K562 (cell line): ENCODE results near the gene TIMM10. TPM values are rescaled to one million over a fixed set of nuclear protein-coding genes. Genes with fewer than 3 reads are reported as not detected.
A peak's percentile ranks its signal among the peaks of the same experiment; 100 is the strongest.

Experiments used
- GTF3C2 ChIP-seq: IDR thresholded peaks from 3 replicates; pipeline ENCODE4 v1.6.1; 2011; ENCODE audit warnings: borderline replicate concordance, mild to moderate bottlenecking, moderate library complexity; ENCODE audit not compliant: insufficient read length; ENCODE audit errors: extremely low read depth
- HMBOX1 ChIP-seq: sonication (generic); IDR thresholded peaks from 2 replicates; pipeline ENCODE4 v1.6.1; 2016
- KLF10 ChIP-seq: fragments of 250-450 bp; sonication (Bioruptor Pico); IDR thresholded peaks from 2 replicates; pipeline ENCODE4 v1.6.1; 2021; ENCODE audit warnings: matching md5 sums
- MAX ChIP-seq: sonication (generic); formaldehyde crosslinking; IDR thresholded peaks from 2 replicates; pipeline ENCODE4 v1.9.0; 2022; ENCODE audit warnings: mild to moderate bottlenecking, missing genetic modification reagents
- RREB1 ChIP-seq: fragments of 250-450 bp; sonication (Bioruptor Pico); IDR thresholded peaks from 2 replicates; pipeline ENCODE4 v1.4.0; 2020
- YBX1 ChIP-seq: fragments of 450-650 bp; IDR thresholded peaks from 2 replicates; pipeline ENCODE4 v1.7.1; 2016; ENCODE audit warnings: mild to moderate bottlenecking
- ZBTB11 ChIP-seq, 3 experiments: fragments of 200-800 bp in 1 of 3; fragments of 250-450 bp in 1 of 3; fragments of 450-650 bp in 1 of 3; sonication (Bioruptor Pico) in 1 of 3; sonication (Bioruptor generic) in 1 of 3; formaldehyde crosslinking in 1 of 3; IDR thresholded peaks; 2 replicates each; pipeline versions ENCODE4 v1.6.1 to v1.8.0; 2016 to 2022; ENCODE audit warnings: mild to moderate bottlenecking in 2 of 3, missing genetic modification characterization in 2 of 3, missing compliant biosample characterization in 1 of 3, moderate library complexity in 1 of 3
- ZBTB5 ChIP-seq: fragments of 450-650 bp; IDR thresholded peaks from 2 replicates; pipeline ENCODE4 v1.6.1; 2017; ENCODE audit warnings: antibody characterized with exemption
- polyA plus RNA-seq, 8 experiments: library from polyadenylated mRNA; depleted of rRNA in 4 of 8; stranded (reverse) in 5 of 8; unstranded in 3 of 8; fragments of >200 nt; fragmentation: Nextera tagmentation in 2 of 8; fragmentation: Illumina TruSeq in 1 of 8; extraction: Ambion mirVana in 2 of 8; extraction: Trizol in 1 of 8; gene quantifications; 2 replicates each; pipeline versions ENCODE4 v1.2.1 to v1.2.3, GENCODE V29; 2011 to 2014; ENCODE audit warnings: inconsistent platforms in 1 of 8, missing spikeins in 1 of 8
- total RNA-seq, 7 experiments: library from RNA; depleted of rRNA in 6 of 7; stranded (reverse); fragments of >200 nt in 6 of 7; fragmentation: Illumina TruSeq in 2 of 7; extraction: Trizol in 2 of 7; gene quantifications; 2 replicates each; pipeline versions ENCODE4 v1.2.1 to v1.2.3, GENCODE V29; 2011 to 2021; ENCODE audit warnings: low replicate concordance in 1 of 7

TIMM10 gene
- total and polyA plus RNA-seq, 9 of the 15 experiments (the other 6 are each of a cell fraction or from before 2014, with no cell fraction given) = 109 to 553 (median 172) TPM

- TF ChIP-seq RREB1 (CRISPR knock-in tag) (0 out of 2 replicates have a peak, but pooled peaks have one; percentile 38), HMBOX1 (no peak), MAX (CRISPR knock-in tag) (peak; percentile 63; the same call in 1 of the 2 replicates), YBX1 (no peak), ZBTB11 (CRISPR knock-in tag; IDR thresholded peaks at IDR 0.05) (0 out of 6 replicates have a peak, but pooled peaks of 1 of the 3 experiments have one; percentile 10), GTF3C2 (no peak), ZBTB5 (no peak), KLF10 (CRISPR knock-in tag) (no peak)
Observed at GRCh38 chr11:57513911-57514537, 16.5 kb downstream of the TIMM10 start (continued).
